Stimulated activated CD4-positive, alpha-beta T cell treated with anti-CD3 and anti-CD28 coated beads, Interleukin-2, amount 100 ng/mL, for 4 hours (primary cell): ENCODE results near the gene PTPRD.

ENCODE experiments used
- DNase-seq: peaks from one replicate; pipeline ENCODE4 v3.0.0-alpha.2; 2020; ENCODE audit warnings: low read depth

Gene PTPRD

GRCh38 chr9:8571643-8572042 is 2041.2 kb downstream of the PTPRD start:
- no peak for DNase-seq

GRCh38 chr9:8570776-8571175 is 2042.0 kb downstream of the PTPRD start:
- DNase-seq = no peak

- DNase-seq = no peak
Observed at GRCh38 chr9:8569823-8570222, 2043.0 kb downstream of the PTPRD start.

- DNase-seq = no peak
Observed at GRCh38 chr9:8567963-8568579, 2044.7 kb downstream of the PTPRD start.

- DNase-seq = no peak
Observed at GRCh38 chr9:8564960-8565359, 2047.8 kb downstream of the PTPRD start.

- no peak for DNase-seq
Observed at GRCh38 chr9:8560560-8561525, 2052.0 kb downstream of the PTPRD start.

- DNase-seq = no peak
Observed at GRCh38 chr9:8558176-8558575, 2054.6 kb downstream of the PTPRD start.

GRCh38 chr9:8555762-8556500 is 2056.9 kb downstream of the PTPRD start:
- no peak for DNase-seq

- DNase-seq = no peak
Observed at GRCh38 chr9:8553444-8553843, 2059.4 kb downstream of the PTPRD start.

GRCh38 chr9:8552732-8553131 is 2060.1 kb downstream of the PTPRD start:
- DNase-seq = no peak

- DNase-seq = no peak
Observed at GRCh38 chr9:8549214-8549613, 2063.6 kb downstream of the PTPRD start.

- DNase-seq = no peak
Observed at GRCh38 chr9:8543219-8543618, 2069.6 kb downstream of the PTPRD start.

GRCh38 chr9:8542537-8542936 is 2070.3 kb downstream of the PTPRD start:
- DNase-seq = no peak

- DNase-seq = no peak
Observed at GRCh38 chr9:8539681-8540197, 2073.1 kb downstream of the PTPRD start.

GRCh38 chr9:8536845-8537244 is 2076.0 kb downstream of the PTPRD start:
- DNase-seq = no peak

GRCh38 chr9:8534828-8535227 is 2078.0 kb downstream of the PTPRD start:
- no peak for DNase-seq

GRCh38 chr9:8533681-8534080 is 2079.1 kb downstream of the PTPRD start:
- no peak for DNase-seq

- DNase-seq = no peak
Observed at GRCh38 chr9:8531826-8532415, 2080.9 kb downstream of the PTPRD start.

GRCh38 chr9:8521112-8521511 is 2091.7 kb downstream of the PTPRD start:
- DNase-seq = no peak

- no peak for DNase-seq
Observed at GRCh38 chr9:8515748-8516147, 2097.1 kb downstream of the PTPRD start.

GRCh38 chr9:8514760-8515159 is 2098.0 kb downstream of the PTPRD start:
- DNase-seq = no peak

- DNase-seq = no peak
Observed at GRCh38 chr9:8508671-8509290, 2104.0 kb downstream of the PTPRD start.
